Left renal cortex interstitium (tissue), 4 donors: ENCODE data around the gene HAUS7. TPM values are rescaled to one million over a fixed set of nuclear protein-coding genes. Genes with fewer than 3 reads are reported as not detected.
"Not testable (repeated sequence)": the region's sequence is repeated elsewhere in the genome, so short reads cannot be mapped to it uniquely, and the experiment has no call there.

ENCODE experiments used
- DNase-seq, 4 donors: peaks; one replicate each; pipeline ENCODE4 v3.0.0-alpha.2; 2013; ENCODE audit warnings: low read depth in 4 of 4, low spot score in 2 of 4, missing footprints in 1 of 4
- polyA plus RNA-seq, 4 donors: library from polyadenylated mRNA; unstranded; fragments of 120-200 nt; gene quantifications; one replicate each; pipeline ENCODE4 v1.2.1, GENCODE V29; 2013; ENCODE audit not compliant: insufficient read length in 4 of 4

The HAUS7 gene
- polyA plus RNA-seq, 4 donors = 26.7 to 31.9 (median 30.2) TPM

- DNase-seq = no peak
Measured at GRCh38 chrX:153412746-153413720, 57.3 kb downstream of the HAUS7 start.

GRCh38 chrX:153411988-153412574 lies 58.3 kb downstream of the HAUS7 start:
- DNase-seq = no peak

- no peak for DNase-seq
Measured at GRCh38 chrX:153411255-153411987, 59.0 kb downstream of the HAUS7 start, which contains the start of gene ZFP92. Gene ZFP92 (plus strand): TSS chrX:153411472. CDS start chrX:153418323, 6,851 bp downstream.

DNA sequence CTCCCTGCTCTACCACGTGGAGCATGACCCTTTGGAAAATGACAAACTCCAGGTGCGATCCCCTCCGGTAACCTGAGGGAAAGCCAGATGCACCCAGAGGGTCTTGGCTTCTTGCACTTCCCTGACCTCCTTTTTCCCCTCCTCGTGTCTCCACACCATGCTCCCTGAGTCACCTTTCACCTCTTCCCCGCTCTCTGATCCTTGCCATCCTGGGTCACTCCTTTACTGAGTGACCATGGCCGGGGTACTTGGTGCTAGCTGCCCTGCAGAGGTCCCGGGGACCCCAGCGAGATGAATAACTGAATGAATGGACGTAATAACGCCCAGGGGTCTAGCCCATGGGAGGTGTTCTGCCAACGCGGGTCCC lies 59.5 kb downstream of the HAUS7 start:
- DNase-seq = no peak

DNA sequence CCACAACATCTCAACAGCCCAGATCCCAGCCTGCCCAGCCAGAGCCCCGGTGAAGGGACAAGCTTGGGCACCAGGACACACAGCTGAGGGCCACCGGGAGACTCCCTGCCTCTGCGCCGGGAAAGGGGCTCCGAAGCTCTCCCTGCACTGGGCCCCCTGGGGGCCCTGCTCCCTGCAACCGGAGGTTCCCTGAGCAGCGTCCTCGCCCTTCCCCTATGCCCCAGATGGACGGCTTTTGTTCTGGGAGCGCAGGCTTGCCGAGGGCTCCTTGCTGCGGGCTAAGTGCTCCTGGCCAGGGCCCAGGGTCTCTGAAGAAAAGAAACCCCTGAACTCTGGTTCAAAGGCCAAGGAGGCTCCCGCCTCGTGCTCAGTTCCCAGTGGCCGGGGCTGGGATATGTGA lies 60.0 kb downstream of the HAUS7 start:
- DNase-seq = no peak

DNA sequence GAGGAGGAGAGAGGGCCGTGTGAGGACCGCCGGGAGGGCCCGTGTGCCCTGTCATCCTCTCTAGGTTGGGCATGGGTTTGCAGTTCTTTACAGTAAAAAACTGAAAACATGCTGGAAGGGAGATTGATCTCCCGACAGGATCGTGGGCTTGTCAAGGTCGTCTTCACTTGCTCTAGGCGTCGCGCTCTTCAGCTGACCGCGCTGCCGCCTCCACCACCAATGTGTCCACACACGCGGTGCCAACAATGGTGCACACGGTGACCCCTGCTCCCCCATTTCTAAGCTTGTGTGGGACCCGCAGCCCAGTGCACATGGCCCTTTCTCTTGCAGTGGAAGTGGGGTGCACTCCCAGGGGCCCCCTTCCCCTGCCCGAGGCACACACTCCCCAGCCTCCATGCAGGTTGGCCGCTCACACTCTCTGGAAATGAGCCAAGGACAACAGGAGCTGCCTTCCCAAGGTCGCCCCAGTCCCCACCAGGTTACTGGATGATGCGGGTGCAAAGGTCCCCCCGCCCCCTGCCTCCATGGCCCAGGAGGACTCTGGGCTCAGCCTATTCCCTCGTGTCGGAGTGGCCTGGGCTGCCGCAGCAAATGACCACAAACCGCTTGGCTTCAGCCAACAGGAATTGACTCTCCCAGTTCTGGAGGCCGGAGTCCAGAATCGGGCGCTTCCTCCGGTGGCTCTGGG lies 60.8 kb downstream of the HAUS7 start:
- DNase-seq = no peak

DNA sequence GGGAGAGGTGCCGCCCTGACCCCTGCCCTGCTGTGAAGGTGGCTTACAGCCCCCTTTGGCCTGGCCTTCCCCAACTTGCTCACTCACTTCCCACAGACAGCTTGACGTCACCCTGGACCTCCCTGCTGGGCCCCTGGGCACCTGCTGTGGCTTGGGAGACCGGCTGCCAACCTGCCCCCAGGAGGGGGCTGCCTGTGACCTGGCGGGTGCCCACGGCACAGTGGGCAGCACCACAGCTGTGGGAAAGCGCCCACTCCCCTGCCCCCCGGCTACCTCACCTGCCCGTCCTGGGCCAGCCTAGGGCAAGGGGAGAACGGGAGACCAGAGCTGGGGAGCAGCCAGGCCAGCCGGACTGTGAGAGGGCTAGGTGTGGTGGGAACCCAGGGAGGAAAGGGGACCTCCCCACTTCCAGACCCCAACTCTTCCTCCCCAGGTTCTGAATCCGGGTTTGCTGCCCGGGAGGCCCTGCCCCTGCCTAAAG lies 61.5 kb downstream of the HAUS7 start:
- DNase-seq = no peak

GRCh38 chrX:153408221-153408721 lies 62.1 kb downstream of the HAUS7 start:
- no peak for DNase-seq

DNA sequence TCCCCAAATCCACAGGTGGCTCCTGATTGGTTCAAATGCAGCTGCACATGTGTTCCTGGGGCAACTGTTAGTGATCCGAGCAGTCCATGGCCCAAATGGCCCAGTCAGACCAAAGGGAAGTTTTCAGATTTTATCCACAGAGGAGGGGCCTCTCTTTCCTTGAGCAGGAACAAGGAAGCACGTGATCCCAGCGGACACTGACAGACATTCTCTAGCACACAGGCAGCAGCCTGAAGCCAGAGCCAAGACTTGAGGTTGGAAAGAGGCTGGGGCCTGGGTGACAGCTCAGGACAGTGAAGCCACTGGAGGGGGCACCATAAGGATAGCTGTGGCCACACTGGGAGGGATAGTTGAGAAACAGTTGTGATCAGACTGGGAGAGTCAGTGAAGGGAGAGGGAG lies 62.6 kb downstream of the HAUS7 start:
- DNase-seq = no peak

DNA sequence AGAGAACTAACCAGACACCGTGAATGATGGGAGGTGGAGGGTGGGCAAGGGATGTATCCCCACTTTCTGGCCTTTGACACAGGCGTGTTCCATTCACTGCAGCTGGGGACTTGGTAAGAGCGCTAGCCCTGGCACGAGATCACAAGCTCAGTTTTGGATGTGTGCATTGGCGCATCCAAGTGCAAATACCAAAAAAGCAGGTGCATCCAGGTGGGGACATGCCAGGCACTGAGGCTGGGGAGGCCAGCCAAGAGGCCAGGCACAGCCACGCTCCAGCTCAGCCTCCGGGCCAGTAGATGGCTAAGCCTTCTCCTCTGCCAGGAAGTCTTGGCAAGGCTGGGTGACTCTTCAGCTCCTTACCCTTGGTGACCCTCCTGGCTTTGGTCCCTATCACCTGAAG lies 63.5 kb downstream of the HAUS7 start:
- DNase-seq = no peak

- no peak for DNase-seq
Measured at GRCh38 chrX:153406011-153406410, 64.4 kb downstream of the HAUS7 start.

DNA sequence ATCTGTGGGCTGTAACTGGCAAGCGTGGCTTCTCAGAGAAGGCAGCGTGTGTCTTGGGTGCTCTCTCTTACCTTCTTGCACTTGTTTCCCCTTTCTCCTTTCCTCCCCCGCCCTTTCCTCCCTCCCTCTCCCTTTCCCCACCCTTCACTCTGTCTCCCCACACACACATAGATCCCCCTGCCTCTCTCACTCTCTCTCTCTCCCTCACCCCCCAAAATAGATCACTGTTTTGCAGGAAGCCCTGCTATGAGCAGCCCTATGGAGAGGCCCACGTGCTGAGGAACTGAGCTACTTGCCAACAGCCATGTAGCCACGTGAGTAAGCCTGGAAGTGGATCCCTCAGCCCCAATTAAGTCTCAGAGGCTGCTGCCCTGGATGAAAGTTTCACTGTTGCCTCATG lies 65.0 kb downstream of the HAUS7 start:
- no peak for DNase-seq

- not testable (repeated sequence) for DNase-seq
Measured at GRCh38 chrX:153404333-153404732, 66.0 kb downstream of the HAUS7 start.

DNA sequence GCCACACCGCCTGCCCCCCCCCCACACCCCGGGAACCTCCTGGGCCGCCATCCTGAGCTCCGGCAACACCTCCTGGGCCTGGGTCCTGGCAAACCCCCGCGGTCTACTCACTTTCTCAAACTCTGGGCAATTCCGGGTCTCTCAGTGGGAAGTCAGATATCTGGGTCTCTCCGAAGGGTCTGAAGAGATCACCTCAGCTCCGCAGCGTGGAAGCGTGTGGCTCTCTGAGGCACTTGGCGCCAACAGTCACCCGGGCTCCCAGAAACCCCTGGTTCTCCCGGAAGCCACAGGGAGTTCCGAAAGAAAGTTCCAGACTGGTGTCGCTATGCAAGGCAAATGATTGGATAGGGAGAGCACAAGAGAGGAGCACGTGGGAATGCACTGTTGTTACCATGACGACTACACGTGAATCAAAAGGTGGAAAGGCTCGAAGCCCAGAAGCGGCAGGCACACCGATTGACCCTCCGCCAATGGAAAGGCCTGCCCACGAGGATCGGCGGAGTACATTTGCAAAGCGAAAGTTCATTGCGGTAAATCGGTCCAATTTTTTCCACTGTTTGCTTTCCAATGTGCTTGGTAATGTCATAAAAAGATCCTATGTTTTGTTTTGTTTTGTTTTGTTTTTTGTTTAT lies 69.1 kb downstream of the HAUS7 start, which contains the start of gene PNMA6E:
PNMA6E (minus strand) TSS at position 218 of the 632 bp plus-strand sequence. CDS start 2,501 bp downstream, outside the sequence.
- no peak for DNase-seq

GRCh38 chrX:153400146-153401132 lies 69.9 kb downstream of the HAUS7 start:
- no peak for DNase-seq

GRCh38 chrX:153398275-153398960 lies 72.0 kb downstream of the HAUS7 start:
- DNase-seq = no peak
